Activated naive CD8-positive, alpha-beta T cell treated with anti-CD3 and anti-CD28 coated beads for 36 hours (primary cell): ENCODE data around the gene JAZF1. TPM values are rescaled to one million over a fixed set of nuclear protein-coding genes. Genes with fewer than 3 reads are reported as not detected.
"Not testable (repeated sequence)": the region's sequence is repeated elsewhere in the genome, so short reads cannot be mapped to it uniquely, and the experiment has no call there.

Source experiments
- DNase-seq: peaks from one replicate; pipeline ENCODE4 v3.0.0; 2021
- H3K27ac Mint-ChIP-seq: one replicate; pipeline ENCODE4 v1.8.0; 2022; ENCODE audit warnings: mild to moderate bottlenecking, moderate library complexity, mixed read lengths
- H3K27me3 Mint-ChIP-seq: one replicate; pipeline ENCODE4 v1.8.0; 2022; ENCODE audit warnings: mild to moderate bottlenecking, mixed read lengths
- H3K36me3 Mint-ChIP-seq: one replicate; pipeline ENCODE4 v1.8.0; 2021; ENCODE audit warnings: mild to moderate bottlenecking, mixed read lengths
- H3K4me1 Mint-ChIP-seq: one replicate; pipeline ENCODE4 v1.8.0; 2021; ENCODE audit warnings: mixed read lengths
- H3K4me3 Mint-ChIP-seq: one replicate; pipeline ENCODE4 v1.8.0; 2022; ENCODE audit warnings: mild to moderate bottlenecking, moderate library complexity, mixed read lengths
- H3K9me3 Mint-ChIP-seq: one replicate; pipeline ENCODE4 v1.8.0; 2022; ENCODE audit warnings: mixed read lengths
- total RNA-seq, 2 experiments: library from RNA; stranded (reverse); gene quantifications; one replicate each; pipeline ENCODE4 v1.2.3, GENCODE V29; 2021

The JAZF1 gene
- total RNA-seq, 2 experiments from 2014 or later: 6.6 to 7.4 TPM

GRCh38 chr7:27872356-27873275, 308.0 kb downstream of the JAZF1 start:
- Mint-ChIP-seq H3K4me1 (no peaks in the 10 kb centered on the region), H3K27ac (no peak overlapping the region), H3K9me3 (no peaks in the 10 kb centered on the region), H3K4me3 (no peak overlapping the region), H3K36me3 (no peaks in the 10 kb centered on the region), H3K27me3 (no peaks in the 10 kb centered on the region)
- no peak for DNase-seq

- no peak overlapping the region for H3K27ac Mint-ChIP-seq
- H3K27me3 Mint-ChIP-seq: no peaks in the 10 kb centered on the region
- no peaks in the 10 kb centered on the region for H3K36me3 Mint-ChIP-seq
- no peaks in the 10 kb centered on the region for H3K4me1 Mint-ChIP-seq
- H3K4me3 Mint-ChIP-seq: no peak overlapping the region
- no peaks in the 10 kb centered on the region for H3K9me3 Mint-ChIP-seq
- DNase-seq: no peak
Measured at GRCh38 chr7:27871866-27872265, 308.7 kb downstream of the JAZF1 start.

- no peaks in the 10 kb centered on the region for H3K36me3 Mint-ChIP-seq
- no peaks in the 10 kb centered on the region for H3K9me3 Mint-ChIP-seq
- no peaks in the 10 kb centered on the region for H3K4me1 Mint-ChIP-seq
- no peak overlapping the region for H3K27ac Mint-ChIP-seq
- no peak for DNase-seq
- H3K27me3 Mint-ChIP-seq: no peaks in the 10 kb centered on the region
- H3K4me3 Mint-ChIP-seq: no peak overlapping the region
Measured at GRCh38 chr7:27871086-27871485, 309.5 kb downstream of the JAZF1 start.

- no peak overlapping the region for H3K27ac Mint-ChIP-seq
- H3K4me3 Mint-ChIP-seq: no peak overlapping the region
- no peaks in the 10 kb centered on the region for H3K4me1 Mint-ChIP-seq
- H3K27me3 Mint-ChIP-seq: no peaks in the 10 kb centered on the region
- DNase-seq: no peak
- no peaks in the 10 kb centered on the region for H3K9me3 Mint-ChIP-seq
- H3K36me3 Mint-ChIP-seq: no peaks in the 10 kb centered on the region
Measured at GRCh38 chr7:27870595-27870994, 310.0 kb downstream of the JAZF1 start.

- H3K27me3 Mint-ChIP-seq: no peaks in the 10 kb centered on the region
- no peak for DNase-seq
- no peaks in the 10 kb centered on the region for H3K4me1 Mint-ChIP-seq
- H3K27ac Mint-ChIP-seq: no peak overlapping the region
- H3K4me3 Mint-ChIP-seq: no peak overlapping the region
- H3K9me3 Mint-ChIP-seq: no peaks in the 10 kb centered on the region
- no peaks in the 10 kb centered on the region for H3K36me3 Mint-ChIP-seq
Measured at GRCh38 chr7:27869056-27869455, 311.5 kb downstream of the JAZF1 start.

- Mint-ChIP-seq H3K27ac (no peak overlapping the region), H3K36me3 (no peaks in the 10 kb centered on the region), H3K4me3 (no peak overlapping the region), H3K9me3 (no peaks in the 10 kb centered on the region), H3K27me3 (no peaks in the 10 kb centered on the region), H3K4me1 (no peaks in the 10 kb centered on the region)
- no peak for DNase-seq
Measured at GRCh38 chr7:27868131-27868550, 312.5 kb downstream of the JAZF1 start.

GRCh38 chr7:27866828-27867672, 313.5 kb downstream of the JAZF1 start:
- Mint-ChIP-seq H3K9me3 (no peaks in the 10 kb centered on the region), H3K27me3 (no peaks in the 10 kb centered on the region), H3K27ac (no peak overlapping the region), H3K4me1 (no peaks in the 10 kb centered on the region), H3K4me3 (no peak overlapping the region), H3K36me3 (no peaks in the 10 kb centered on the region)
- no peak for DNase-seq

- Mint-ChIP-seq H3K36me3 (no peaks in the 10 kb centered on the region), H3K9me3 (no peaks in the 10 kb centered on the region), H3K27ac (no peak overlapping the region), H3K27me3 (no peaks in the 10 kb centered on the region), H3K4me3 (no peak overlapping the region), H3K4me1 (no peaks in the 10 kb centered on the region)
- no peak for DNase-seq
Measured at GRCh38 chr7:27866256-27866655, 314.3 kb downstream of the JAZF1 start.

- no peaks in the 10 kb centered on the region for H3K9me3 Mint-ChIP-seq
- no peak overlapping the region for H3K4me3 Mint-ChIP-seq
- DNase-seq: no peak
- no peaks in the 10 kb centered on the region for H3K27me3 Mint-ChIP-seq
- H3K36me3 Mint-ChIP-seq: peaks cover 1% of the 10 kb centered on the region
- H3K27ac Mint-ChIP-seq: no peak overlapping the region
- H3K4me1 Mint-ChIP-seq: no peaks in the 10 kb centered on the region
Measured at GRCh38 chr7:27863880-27864279, 316.7 kb downstream of the JAZF1 start.

- no peak overlapping the region for H3K4me3 Mint-ChIP-seq
- no peaks in the 10 kb centered on the region for H3K27me3 Mint-ChIP-seq
- peaks cover 12% of the 10 kb centered on the region for H3K36me3 Mint-ChIP-seq
- H3K9me3 Mint-ChIP-seq: peaks cover 4% of the 10 kb centered on the region
- H3K27ac Mint-ChIP-seq: no peak overlapping the region
- no peaks in the 10 kb centered on the region for H3K4me1 Mint-ChIP-seq
- no peak for DNase-seq
Measured at GRCh38 chr7:27861747-27862146, 318.8 kb downstream of the JAZF1 start.

GRCh38 chr7:27860800-27861199, 319.8 kb downstream of the JAZF1 start:
- DNase-seq: no peak
- H3K4me3 Mint-ChIP-seq: no peak overlapping the region

GRCh38 chr7:27856703-27857485, 323.7 kb downstream of the JAZF1 start:
- not testable (repeated sequence) for H3K4me3 Mint-ChIP-seq, H3K4me1 Mint-ChIP-seq
- peaks cover 29% of the 10 kb centered on the region for H3K36me3 Mint-ChIP-seq

More at GRCh38 chr7:27860800-27861199, 319.8 kb downstream of the JAZF1 start:
- H3K9me3 Mint-ChIP-seq: peaks cover 4% of the 10 kb centered on the region
- no peak overlapping the region for H3K27ac Mint-ChIP-seq
- no peaks in the 10 kb centered on the region for H3K4me1 Mint-ChIP-seq
- no peaks in the 10 kb centered on the region for H3K27me3 Mint-ChIP-seq
- H3K36me3 Mint-ChIP-seq: peaks cover 20% of the 10 kb centered on the region

GRCh38 chr7:27850531-27850930, 330.1 kb downstream of the JAZF1 start:
- Mint-ChIP-seq H3K4me3 (no peak overlapping the region), H3K27me3 (no peaks in the 10 kb centered on the region), H3K36me3 (peaks cover 9% of the 10 kb centered on the region), H3K9me3 (peaks cover 4% of the 10 kb centered on the region), H3K4me1 (no peaks in the 10 kb centered on the region), H3K27ac (no peak overlapping the region)
- no peak for DNase-seq

More at GRCh38 chr7:27856703-27857485, 323.7 kb downstream of the JAZF1 start:
- not testable (repeated sequence) for H3K27ac Mint-ChIP-seq, H3K27me3 Mint-ChIP-seq, DNase-seq, H3K9me3 Mint-ChIP-seq

- H3K27ac Mint-ChIP-seq: no peak overlapping the region
- DNase-seq: no peak
- no peaks in the 10 kb centered on the region for H3K36me3 Mint-ChIP-seq
- no peaks in the 10 kb centered on the region for H3K27me3 Mint-ChIP-seq
- no peaks in the 10 kb centered on the region for H3K9me3 Mint-ChIP-seq
- no peak overlapping the region for H3K4me3 Mint-ChIP-seq
- H3K4me1 Mint-ChIP-seq: no peaks in the 10 kb centered on the region
Measured at GRCh38 chr7:27846388-27846787, 334.2 kb downstream of the JAZF1 start.
